ENCODE measurements around the gene RGS10. TPM values are rescaled to one million over a fixed set of nuclear protein-coding genes. Genes with fewer than 3 reads are reported as not detected.

The RGS10 gene
- total RNA-seq, 3 donors from 2014 or later, result 34.0 to 39.2 (median 36.4) TPM

DNA sequence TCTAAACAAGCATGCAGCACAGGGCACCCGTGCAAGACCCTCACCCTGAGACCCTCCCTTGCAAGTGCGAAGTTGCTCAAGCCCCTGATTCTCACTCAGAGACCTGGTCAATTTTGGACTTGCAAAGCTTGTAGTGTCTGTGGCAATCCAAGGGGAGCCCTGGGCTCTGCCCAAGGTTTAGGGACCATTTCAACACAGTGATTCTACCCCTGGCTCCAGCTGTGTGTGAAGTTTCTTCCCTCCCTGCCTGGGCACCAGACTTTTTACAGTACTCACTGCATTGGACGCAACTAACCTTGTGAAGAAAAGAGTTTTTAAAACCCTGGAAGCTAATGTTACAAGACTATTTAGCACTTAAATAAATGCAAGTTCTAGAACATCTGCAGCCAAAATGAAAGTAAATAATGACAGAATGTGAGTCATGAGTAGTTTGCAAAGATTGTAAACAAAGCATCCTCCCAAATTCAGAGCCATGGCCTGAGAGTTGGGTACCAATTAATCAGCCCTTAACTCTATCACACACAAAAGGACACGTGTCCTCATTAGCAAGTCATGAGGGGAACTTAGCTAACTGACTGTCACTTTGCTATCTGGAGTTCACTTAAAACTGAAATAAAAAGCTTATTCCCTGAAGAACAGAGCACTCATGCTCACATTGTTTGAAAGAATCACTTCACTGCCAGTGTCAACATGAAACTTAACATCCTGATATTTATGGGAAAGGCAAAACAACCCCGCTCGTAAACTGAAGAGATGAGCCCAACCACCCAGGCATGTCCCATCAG lies 48.1 kb downstream of the RGS10 start:
- no peak for DNase-seq (ENCODE audit: low spot score in 2 of 2)
- TF ChIP-seq POLR2AphosphoS5 (IDR thresholded peaks at IDR 0.05), result no peak
- TF ChIP-seq, protein P1, sequence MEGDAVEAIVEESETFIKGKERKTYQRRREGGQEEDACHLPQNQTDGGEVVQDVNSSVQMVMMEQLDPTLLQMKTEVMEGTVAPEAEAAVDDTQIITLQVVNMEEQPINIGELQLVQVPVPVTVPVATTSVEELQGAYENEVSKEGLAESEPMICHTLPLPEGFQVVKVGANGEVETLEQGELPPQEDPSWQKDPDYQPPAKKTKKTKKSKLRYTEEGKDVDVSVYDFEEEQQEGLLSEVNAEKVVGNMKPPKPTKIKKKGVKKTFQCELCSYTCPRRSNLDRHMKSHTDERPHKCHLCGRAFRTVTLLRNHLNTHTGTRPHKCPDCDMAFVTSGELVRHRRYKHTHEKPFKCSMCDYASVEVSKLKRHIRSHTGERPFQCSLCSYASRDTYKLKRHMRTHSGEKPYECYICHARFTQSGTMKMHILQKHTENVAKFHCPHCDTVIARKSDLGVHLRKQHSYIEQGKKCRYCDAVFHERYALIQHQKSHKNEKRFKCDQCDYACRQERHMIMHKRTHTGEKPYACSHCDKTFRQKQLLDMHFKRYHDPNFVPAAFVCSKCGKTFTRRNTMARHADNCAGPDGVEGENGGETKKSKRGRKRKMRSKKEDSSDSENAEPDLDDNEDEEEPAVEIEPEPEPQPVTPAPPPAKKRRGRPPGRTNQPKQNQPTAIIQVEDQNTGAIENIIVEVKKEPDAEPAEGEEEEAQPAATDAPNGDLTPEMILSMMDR (IDR thresholded peaks at IDR 0.05), result no peak
- TF ChIP-seq POLR2A (IDR thresholded peaks at IDR 0.05), result no peak
- no peaks in the 10 kb centered on the region for H3K36me3 ChIP-seq
- H3K9me3 ChIP-seq, result no peaks in the 10 kb centered on the region
- peaks cover 0 to 4% of the 10 kb centered on the region in 2 donors for H3K4me1 ChIP-seq
- no peak overlapping the region for H3K4me3 ChIP-seq
- intact Hi-C loops (cut with DNase I; ENCODE audit: low total_unique reads), result no loop called here
- H3K27me3 ChIP-seq, result no peaks in the 10 kb centered on the region
- H3K27ac ChIP-seq, result peak overlapping the region in 1 of 2 donors; percentile 21

DNA sequence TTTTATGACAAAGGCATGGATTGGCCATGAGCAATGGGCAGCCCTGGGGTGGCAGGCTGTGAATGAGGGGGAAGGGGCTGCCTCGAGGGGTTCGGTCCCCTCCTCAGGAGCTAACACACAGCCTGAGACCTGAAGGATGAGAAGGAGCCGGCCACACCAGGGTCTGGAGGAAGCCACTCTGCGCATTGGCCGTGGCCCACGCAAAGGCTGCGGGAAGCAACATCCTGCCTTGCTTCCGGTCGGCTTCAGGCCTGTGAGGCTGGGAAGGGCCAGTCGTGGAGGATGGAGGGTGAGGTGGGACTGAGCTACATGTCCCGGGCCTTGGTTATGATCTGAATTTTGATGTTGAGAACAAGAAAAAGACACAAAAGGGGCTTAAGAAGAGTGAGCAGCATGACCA lies 49.4 kb downstream of the RGS10 start:
- Histone ChIP-seq H3K36me3 (no peaks in the 10 kb centered on the region), H3K27ac (no peak overlapping the region), H3K4me3 (no peak overlapping the region), H3K27me3 (no peaks in the 10 kb centered on the region), H3K9me3 (no peaks in the 10 kb centered on the region), H3K4me1 (peaks cover 0 to 6% of the 10 kb centered on the region in 2 donors)
- intact Hi-C loops (cut with DNase I; ENCODE audit: low total_unique reads), result no loop called here
- DNase-seq (ENCODE audit: low spot score in 2 of 2), result no peak
- TF ChIP-seq, protein P1 (IDR thresholded peaks at IDR 0.05), result no peak
- TF ChIP-seq POLR2AphosphoS5 (IDR thresholded peaks at IDR 0.05), result no peak
- TF ChIP-seq POLR2A (IDR thresholded peaks at IDR 0.05), result no peak

DNA sequence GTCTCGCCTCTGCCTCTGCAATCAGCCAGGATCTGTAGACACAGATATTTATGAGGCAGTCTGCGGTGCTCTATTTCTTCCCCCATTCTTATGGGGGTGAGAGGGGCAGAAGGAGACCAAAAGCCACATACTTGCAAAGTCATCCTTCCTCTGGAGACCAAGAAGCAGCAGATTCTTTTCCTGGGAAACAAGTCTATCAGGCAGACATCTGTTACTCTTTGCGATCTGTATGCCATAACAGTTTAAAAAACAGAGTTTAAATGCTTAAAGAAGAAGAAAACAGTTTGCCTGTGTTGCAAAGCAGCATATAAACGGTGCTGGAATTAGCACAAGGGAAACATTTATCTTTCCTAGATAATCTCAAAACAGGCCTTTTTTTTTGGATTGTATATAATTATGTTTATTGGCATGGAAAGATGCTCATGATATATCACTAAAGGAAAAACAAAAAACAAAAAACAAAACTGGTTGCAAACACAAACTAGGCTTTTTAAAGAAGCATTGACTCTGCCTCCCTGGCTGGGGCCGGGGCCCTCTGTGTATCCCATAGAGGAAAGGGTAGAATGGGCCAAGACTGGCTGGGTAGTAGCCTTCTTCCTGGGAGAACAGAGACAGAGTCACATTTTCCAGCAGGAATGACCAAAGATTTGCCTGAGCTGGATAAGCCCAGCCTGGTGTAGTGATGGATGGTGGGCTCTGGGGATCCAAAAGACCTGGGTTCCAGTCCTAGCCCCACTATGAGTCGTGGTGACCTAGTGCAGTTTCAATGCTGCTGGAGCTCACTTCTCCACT lies 50.4 kb downstream of the RGS10 start:
- H3K27me3 ChIP-seq, result no peaks in the 10 kb centered on the region
- intact Hi-C loops (cut with DNase I; ENCODE audit: low total_unique reads), result no loop called here
- peaks cover 0 to 6% of the 10 kb centered on the region in 2 donors for H3K4me1 ChIP-seq
- H3K36me3 ChIP-seq, result no peaks in the 10 kb centered on the region
- no peaks in the 10 kb centered on the region for H3K9me3 ChIP-seq
- H3K4me3 ChIP-seq, result no peak overlapping the region
- no peak for DNase-seq (ENCODE audit: low spot score in 2 of 2)
- no peak for TF ChIP-seq POLR2A (IDR thresholded peaks at IDR 0.05)
- no peak for TF ChIP-seq POLR2AphosphoS5 (IDR thresholded peaks at IDR 0.05)
- TF ChIP-seq, protein P1 (IDR thresholded peaks at IDR 0.05), result no peak
- no peak overlapping the region for H3K27ac ChIP-seq

DNA sequence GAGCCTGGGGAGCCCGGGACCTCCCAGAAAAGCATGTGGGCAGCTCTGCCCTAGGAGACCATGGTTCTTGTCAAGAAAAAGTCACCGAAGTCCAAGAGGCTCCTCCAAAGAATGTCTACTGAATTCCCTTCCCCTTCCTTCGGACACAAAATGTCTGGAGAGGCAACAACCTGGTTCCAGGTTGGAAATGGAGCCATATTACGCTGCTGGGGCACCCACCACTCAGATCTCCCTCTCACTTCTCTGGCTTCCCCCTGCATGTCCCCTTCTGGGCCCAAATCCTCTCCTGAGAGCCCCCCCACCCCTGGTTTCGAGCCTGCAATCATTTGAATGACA lies 52.6 kb downstream of the RGS10 start:
- intact Hi-C loops (cut with DNase I; ENCODE audit: low total_unique reads), result no loop called here
- no peak overlapping the region for H3K27ac ChIP-seq

More for the DNA sequence above, 52.6 kb downstream of the RGS10 start:
- no peak for TF ChIP-seq POLR2A (IDR thresholded peaks at IDR 0.05)
- TF ChIP-seq POLR2AphosphoS5 (IDR thresholded peaks at IDR 0.05), result no peak
- TF ChIP-seq, protein P1 (IDR thresholded peaks at IDR 0.05), result no peak
- Histone ChIP-seq H3K27me3 (no peaks in the 10 kb centered on the region), H3K36me3 (no peaks in the 10 kb centered on the region), H3K4me1 (peaks cover 0 to 6% of the 10 kb centered on the region in 2 donors), H3K4me3 (peak overlapping the region; percentile 5 to 62 (median 31)), H3K9me3 (no peaks in the 10 kb centered on the region)
- DNase-seq (ENCODE audit: low spot score in 2 of 2), result no peak

All from breast epithelium (tissue), 4 donors.